ENCODE results near the gene C1orf232. TPM values are rescaled to one million over a fixed set of nuclear protein-coding genes. Genes with fewer than 3 reads are reported as not detected.

Gene C1orf232
- total RNA-seq, 1 donor from 2014 or later = not detected

GRCh38 chr1:26191739-26192138 is 23.0 kb upstream of the C1orf232 start:
- ATAC-seq (ENCODE audit: low read depth) = no peak
- ChIA-PET POLR2A (interaction anchor here (0.7 kb wide), 1 partner anchor 97 kb away, joined by 4 read pairs; no protein-coding TSS in a partner anchor), CTCF (interaction anchor here (1.4 kb wide), 1 partner anchor 130 kb away, joined by 3 read pairs; no protein-coding TSS in a partner anchor)
- Mint-ChIP-seq H3K4me1 (no peaks in the 10 kb centered on the region), H3K27me3 (no peaks in the 10 kb centered on the region), H3K4me3 (no peak overlapping the region), H3K9me3 (no peaks in the 10 kb centered on the region), H3K27ac (no peak overlapping the region), H3K36me3 (ENCODE audit: low read depth) (no peaks in the 10 kb centered on the region)
- intact Hi-C loops (cut with micrococcal nuclease) = no loop called here
- no peak for TF ChIP-seq CTCF (IDR thresholded peaks at IDR 0.05)
- no peak for DNase-seq

DNA sequence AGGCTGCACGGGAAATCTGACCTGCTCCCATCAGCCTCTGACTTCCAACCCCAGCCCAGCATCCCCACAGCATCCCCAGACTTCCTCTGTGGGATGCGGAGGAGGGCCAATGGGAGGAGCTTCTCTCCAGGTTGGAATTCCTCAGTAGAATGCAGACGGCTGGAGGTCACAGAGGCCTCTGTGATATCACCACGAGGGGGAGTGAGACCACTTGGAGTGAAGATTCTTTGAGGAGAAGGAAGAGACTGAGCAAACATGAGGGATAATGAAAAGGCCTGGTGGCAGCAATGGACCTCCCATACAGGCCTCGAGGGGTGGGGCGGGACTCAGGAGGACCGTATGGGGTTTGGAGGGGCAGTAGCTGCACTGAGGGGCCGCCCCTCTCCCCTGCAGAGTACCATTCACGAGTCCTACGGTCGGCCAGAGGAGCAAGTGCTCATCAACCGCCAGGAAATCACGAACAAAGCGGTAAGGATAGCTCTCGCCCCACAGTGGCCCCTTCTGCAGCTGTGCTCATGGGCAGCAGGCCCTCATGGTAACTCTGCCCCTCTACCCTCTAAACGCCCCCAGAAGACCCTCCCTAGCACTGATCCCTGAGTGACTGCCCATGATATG is 21.7 kb upstream of the C1orf232 start, which contains the start of gene CATSPER4:
TSS of gene CATSPER4 (plus strand) at position 230 of the 615 bp plus-strand sequence. CDS start at position 256, 26 bp downstream.
- no peak within 1 kb of the TSS for H3K27ac Mint-ChIP-seq
- POLR2A ChIA-PET = no interaction called here
- no peaks in the 10 kb centered on the region for H3K4me1 Mint-ChIP-seq
- ATAC-seq (ENCODE audit: low read depth) (no peak), DNase-seq (no peak)
- TF ChIP-seq CTCF (IDR thresholded peaks at IDR 0.05) = no peak
- H3K9me3 Mint-ChIP-seq = no peaks in the 10 kb centered on the region
- H3K27me3 Mint-ChIP-seq = no peaks in the 10 kb centered on the region
- H3K4me3 Mint-ChIP-seq = no peak within 1 kb of the TSS
- intact Hi-C loops (cut with micrococcal nuclease) = loop anchor here (1.0 kb wide), 1 partner anchor 174 kb away; no protein-coding TSS in a partner anchor
- CTCF ChIA-PET = no interaction called here
- H3K36me3 Mint-ChIP-seq (ENCODE audit: low read depth) = no peaks in the 10 kb centered on the region

DNA sequence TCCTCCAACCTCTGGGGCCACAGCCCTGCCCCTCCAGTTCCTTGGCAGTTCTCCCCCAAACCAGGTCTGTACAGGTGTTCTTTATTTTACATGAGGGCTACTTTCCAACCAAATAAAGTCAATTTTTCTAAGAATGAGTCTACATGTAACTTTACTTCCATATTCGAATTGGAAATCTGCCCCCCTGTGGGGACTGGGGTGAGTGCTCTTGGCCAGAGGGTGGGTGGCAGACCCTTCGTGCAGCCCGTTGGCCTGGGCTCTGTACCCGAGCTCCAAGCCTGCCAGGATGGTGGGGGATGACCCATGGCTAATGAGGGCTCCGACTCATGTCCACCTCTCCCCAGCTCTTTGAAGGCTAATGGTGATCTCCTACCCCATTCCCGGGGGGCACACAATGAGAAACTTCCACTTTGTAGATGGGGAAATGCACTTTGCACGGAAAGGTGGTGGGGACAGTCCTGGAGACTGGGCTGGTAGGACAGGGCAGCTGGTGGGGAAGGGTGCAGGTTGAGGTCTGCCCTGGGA is 21.1 kb upstream of the C1orf232 start:
- Mint-ChIP-seq H3K9me3 (no peaks in the 10 kb centered on the region), H3K27ac (no peak overlapping the region)
- intact Hi-C loops (cut with micrococcal nuclease) = loop anchor here (1.0 kb wide), 1 partner anchor 174 kb away; no protein-coding TSS in a partner anchor

GRCh38 chr1:26189331-26189730 is 20.6 kb upstream of the C1orf232 start:
- no peak overlapping the region for H3K4me3 Mint-ChIP-seq
- H3K9me3 Mint-ChIP-seq = no peaks in the 10 kb centered on the region
- no peak overlapping the region for H3K27ac Mint-ChIP-seq
- no peaks in the 10 kb centered on the region for H3K36me3 Mint-ChIP-seq (ENCODE audit: low read depth)
- no peak for ATAC-seq (ENCODE audit: low read depth)
- H3K4me1 Mint-ChIP-seq = no peaks in the 10 kb centered on the region
- POLR2A ChIA-PET = no interaction called here
- H3K27me3 Mint-ChIP-seq = no peaks in the 10 kb centered on the region
- no peak for TF ChIP-seq CTCF (IDR thresholded peaks at IDR 0.05)
- CTCF ChIA-PET = interaction anchor here (1.0 kb wide), 1 partner anchor 44 kb away, joined by 3 read pairs; the partner anchor contains the start of gene CEP85
- no peak for DNase-seq
- intact Hi-C loops (cut with micrococcal nuclease) = no loop called here

More for the DNA sequence above, 21.1 kb upstream of the C1orf232 start:
- no peak for ATAC-seq (ENCODE audit: low read depth)
- TF ChIP-seq CTCF (IDR thresholded peaks at IDR 0.05) = no peak
- Mint-ChIP-seq H3K4me3 (no peak overlapping the region), H3K36me3 (ENCODE audit: low read depth) (no peaks in the 10 kb centered on the region), H3K27me3 (no peaks in the 10 kb centered on the region), H3K4me1 (no peaks in the 10 kb centered on the region)
- CTCF ChIA-PET = no interaction called here
- POLR2A ChIA-PET = no interaction called here
- DNase-seq = no peak

- intact Hi-C loops (cut with micrococcal nuclease) = no loop called here
- no peak for TF ChIP-seq CTCF (IDR thresholded peaks at IDR 0.05)
- H3K36me3 Mint-ChIP-seq (ENCODE audit: low read depth) = no peaks in the 10 kb centered on the region
- H3K4me1 Mint-ChIP-seq = no peaks in the 10 kb centered on the region
- no peaks in the 10 kb centered on the region for H3K9me3 Mint-ChIP-seq
- H3K27me3 Mint-ChIP-seq = no peaks in the 10 kb centered on the region
- no peak overlapping the region for H3K4me3 Mint-ChIP-seq
- ChIA-PET POLR2A (no interaction called here), CTCF (interaction anchor here (1.0 kb wide), 1 partner anchor 45 kb away, joined by 3 read pairs; the partner anchor contains the start of gene CEP85)
- H3K27ac Mint-ChIP-seq = no peak overlapping the region
- no peak for ATAC-seq (ENCODE audit: low read depth)
- no peak for DNase-seq
These were observed 19.7 kb upstream of the C1orf232 start for GRCh38 chr1:26188477-26188876.
